Stomach (tissue), 4 donors: ENCODE measurements around the gene FURIN.

Experiments used
- CTCF ChIP-seq, 7 experiments: fragments of 450-650 bp in 4 of 7; fragments of 200-600 bp in 3 of 7; sonication (generic) in 3 of 7; IDR thresholded peaks; one replicate each; pipeline ENCODE4 v1.5.1; 2016 to 2019; ENCODE audit warnings: antibody characterized with exemption in 7 of 7, control low read depth in 2 of 7, mild to moderate bottlenecking in 1 of 7
- POLR2A ChIP-seq, 4 donors: fragments of 450-650 bp; IDR thresholded peaks; one replicate each; pipeline ENCODE4 v1.6.1; 2016; ENCODE audit warnings: antibody characterized with exemption in 4 of 4, control low read depth in 2 of 4, mild to moderate bottlenecking in 1 of 4, moderate library complexity in 1 of 4

GRCh38 chr15:90851940-90852339, 16.4 kb upstream of the FURIN start:
- TF ChIP-seq CTCF (IDR thresholded peaks at IDR 0.05) (no peak), POLR2A (IDR thresholded peaks at IDR 0.05) (no peak)
